ENCODE measurements around the gene UNKL. TPM values are rescaled to one million over a fixed set of nuclear protein-coding genes. Genes with fewer than 3 reads are reported as not detected.
A peak's percentile ranks its signal among the peaks of the same experiment; 100 is the strongest.

UNKL gene
- total and polyA plus RNA-seq, 7 experiments from 2014 or later: 4.0 to 152 (median 95.3) TPM

DNA sequence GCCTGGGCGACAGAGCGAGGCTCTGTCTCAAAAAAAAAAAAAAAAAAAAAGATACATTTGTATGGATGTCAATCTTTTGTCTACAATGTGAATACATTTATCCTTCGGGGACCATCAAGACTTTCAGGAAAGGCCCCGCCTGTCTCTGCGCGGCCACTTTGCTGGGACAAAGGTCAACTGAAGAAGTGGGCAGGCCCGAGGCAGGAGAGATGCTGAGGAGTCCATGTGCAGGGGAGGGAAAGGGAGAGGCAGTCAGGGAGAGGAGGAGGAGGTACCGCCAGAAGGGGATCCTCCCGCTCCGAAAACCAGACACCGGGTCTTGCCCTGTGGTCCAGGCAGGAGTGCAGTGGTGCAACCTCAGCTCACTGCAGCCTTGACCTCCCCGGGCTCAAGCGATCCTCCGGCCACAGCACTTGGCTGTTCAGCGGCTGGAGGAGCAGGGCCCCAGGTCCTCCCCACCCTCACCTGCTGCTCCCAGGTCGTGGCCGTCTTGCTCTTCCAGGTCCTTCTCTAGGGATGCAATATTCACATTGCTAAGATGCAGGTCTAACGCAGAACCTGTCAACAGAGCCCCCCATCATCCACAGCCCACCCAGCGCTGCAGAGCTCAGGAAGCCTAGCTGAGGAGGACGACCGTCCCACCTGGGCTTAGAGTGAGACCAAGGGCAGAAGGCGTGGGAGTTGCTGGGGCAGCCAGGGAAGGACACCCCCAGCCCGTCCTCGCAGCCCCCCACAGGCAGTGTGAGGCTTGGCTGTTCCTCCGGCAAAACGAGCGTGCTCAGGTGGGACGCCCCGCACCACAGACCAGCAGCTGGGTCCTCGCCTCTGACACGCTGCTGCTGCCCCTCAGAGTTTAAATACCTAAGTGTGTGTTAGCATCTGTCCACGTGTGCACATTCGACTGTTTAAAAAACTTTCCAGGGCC lies 43.2 kb downstream of the UNKL start:
- Histone ChIP-seq H3K36me3 (ENCODE audit: control insufficient read depth in 2 of 3, insufficient read depth in 3 of 3, low read length in 3 of 3) (peaks cover 0 to 64% (median 0%) of the 10 kb centered on the region in 3 experiments), H3K4me3 (ENCODE audit: low read length) (no peak overlapping the region), H3K27ac (ENCODE audit: low read depth, low read length) (no peak overlapping the region), H3K27me3 (ENCODE audit: control insufficient read depth in 2 of 2, insufficient read depth in 2 of 2, low read length in 2 of 2) (no peaks in the 10 kb centered on the region), H3K4me1 (ENCODE audit: control insufficient read depth in 2 of 2, insufficient read depth in 2 of 2, low read length in 2 of 2) (no peaks in the 10 kb centered on the region), H3K9me3 (ENCODE audit: control insufficient read depth in 2 of 3, low read length in 3 of 3) (no peaks in the 10 kb centered on the region)
- ATAC-seq: no peak
- no peaks in the 10 kb centered on the region for H3K9me3 Mint-ChIP-seq
- H3K4me3 Mint-ChIP-seq: no peak overlapping the region
- peaks cover 0 to 2% (median 0%) of the 10 kb centered on the region in 5 donors for H3K36me3 Mint-ChIP-seq
- DNase-seq: no peak
- H3K27me3 Mint-ChIP-seq: no peaks in the 10 kb centered on the region
- H3K4me1 Mint-ChIP-seq: no peaks in the 10 kb centered on the region
- intact Hi-C loops (cut with micrococcal nuclease): no loop called here
- ChIA-PET CTCF (no interaction called here), POLR2A (interaction anchor here (0.7 kb wide), 2 partner anchors 18 to 125 kb away, joined by 3 read pairs; no protein-coding TSS in a partner anchor)
- no peak overlapping the region for H3K27ac Mint-ChIP-seq

DNA sequence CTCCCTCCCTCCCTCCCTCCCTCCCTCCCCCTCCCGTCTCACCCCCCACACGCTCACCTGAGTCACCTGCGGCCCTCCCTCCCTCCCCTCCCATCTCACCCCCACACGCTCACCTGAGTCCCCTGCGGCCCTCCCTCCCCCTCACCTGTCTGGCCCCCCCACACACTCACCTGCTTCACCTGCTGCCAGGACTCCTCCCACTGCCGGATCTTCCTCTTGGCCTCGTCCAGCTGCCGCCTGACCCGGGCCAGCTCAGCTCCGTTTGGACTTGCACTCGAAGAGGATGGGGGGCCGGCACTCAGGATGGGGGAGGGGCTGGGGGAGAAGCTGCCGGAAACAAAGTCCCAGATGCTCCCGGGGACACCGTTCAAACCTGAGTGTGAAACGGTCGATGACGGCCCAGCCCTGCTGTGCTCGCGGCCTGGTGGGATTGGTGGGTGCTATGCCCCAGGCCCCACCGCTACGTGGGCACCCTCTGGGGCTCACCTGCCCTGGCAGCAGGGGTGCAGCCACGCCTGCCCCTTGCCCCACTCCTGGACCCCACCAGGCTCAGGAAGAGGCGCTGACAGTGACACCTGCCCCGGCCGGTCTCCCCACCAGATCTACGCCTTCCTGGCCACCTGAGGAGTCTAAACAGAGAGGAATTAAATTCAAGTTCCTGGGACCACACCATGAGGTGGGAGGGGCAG lies 46.9 kb downstream of the UNKL start:
- ATAC-seq: no peak
- intact Hi-C loops (cut with micrococcal nuclease): no loop called here
- Mint-ChIP-seq H3K27ac (no peak overlapping the region), H3K36me3 (peaks cover 2 to 7% (median 4%) of the 10 kb centered on the region in 5 donors), H3K9me3 (no peaks in the 10 kb centered on the region), H3K27me3 (no peaks in the 10 kb centered on the region), H3K4me1 (peaks cover 0 to 6% (median 0%) of the 10 kb centered on the region in 7 donors), H3K4me3 (no peak overlapping the region)
- H3K4me1 ChIP-seq (ENCODE audit: control insufficient read depth in 2 of 2, insufficient read depth in 2 of 2, low read length in 2 of 2): no peaks in the 10 kb centered on the region
- ChIA-PET CTCF (no interaction called here), POLR2A (no interaction called here)
- H3K9me3 ChIP-seq (ENCODE audit: control insufficient read depth in 2 of 3, low read length in 3 of 3): no peaks in the 10 kb centered on the region
- DNase-seq: no peak
- no peak overlapping the region for H3K27ac ChIP-seq (ENCODE audit: low read depth, low read length)
- peaks cover 3 to 77% (median 5%) of the 10 kb centered on the region in 3 experiments for H3K36me3 ChIP-seq (ENCODE audit: control insufficient read depth in 2 of 3, insufficient read depth in 3 of 3, low read length in 3 of 3)
- H3K4me3 ChIP-seq (ENCODE audit: low read length): no peak overlapping the region
- H3K27me3 ChIP-seq (ENCODE audit: control insufficient read depth in 2 of 2, insufficient read depth in 2 of 2, low read length in 2 of 2): no peaks in the 10 kb centered on the region

DNA sequence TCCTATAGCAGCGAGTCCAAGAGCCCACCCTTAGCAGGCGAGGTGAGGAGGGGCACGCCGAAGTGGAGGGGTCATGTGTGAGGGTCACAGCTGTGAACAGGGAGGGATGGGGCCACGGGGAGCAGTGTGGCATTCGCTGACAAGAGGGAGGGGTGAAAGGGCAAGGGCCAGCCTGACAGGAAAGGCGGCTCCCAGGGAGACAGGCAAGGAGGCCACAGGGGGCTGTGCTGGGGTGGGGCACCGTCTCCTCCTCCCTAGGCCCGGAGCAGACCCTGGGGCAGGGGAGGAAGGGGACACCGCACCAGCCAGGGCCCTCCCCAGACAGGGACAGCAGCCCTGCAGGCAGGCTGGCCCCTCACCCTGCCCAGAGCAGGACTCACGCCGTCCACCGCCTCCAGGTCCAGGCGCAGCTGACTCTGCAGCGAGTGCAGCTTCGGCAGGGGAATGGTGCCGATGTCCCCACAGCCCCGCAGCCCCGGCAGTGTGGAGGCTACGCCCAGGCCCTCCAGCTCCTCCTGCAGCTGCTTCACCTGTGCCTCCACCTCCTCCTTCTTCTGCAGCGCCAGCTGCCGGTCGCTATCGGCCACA lies 47.7 kb downstream of the UNKL start:
- Histone ChIP-seq H3K36me3 (ENCODE audit: control insufficient read depth in 2 of 3, insufficient read depth in 3 of 3, low read length in 3 of 3) (peaks cover 4 to 79% (median 5%) of the 10 kb centered on the region in 3 experiments), H3K9me3 (ENCODE audit: control insufficient read depth in 2 of 3, low read length in 3 of 3) (no peaks in the 10 kb centered on the region), H3K4me1 (ENCODE audit: control insufficient read depth in 2 of 2, insufficient read depth in 2 of 2, low read length in 2 of 2) (no peaks in the 10 kb centered on the region), H3K4me3 (ENCODE audit: low read length) (no peak overlapping the region), H3K27ac (ENCODE audit: low read depth, low read length) (no peak overlapping the region), H3K27me3 (ENCODE audit: control insufficient read depth in 2 of 2, insufficient read depth in 2 of 2, low read length in 2 of 2) (no peaks in the 10 kb centered on the region)
- H3K27me3 Mint-ChIP-seq: no peaks in the 10 kb centered on the region
- CTCF ChIA-PET: no interaction called here
- H3K27ac Mint-ChIP-seq: peak overlapping the region in 1 of 9 donors; percentile 62
- peaks cover 2 to 7% (median 4%) of the 10 kb centered on the region in 5 donors for H3K36me3 Mint-ChIP-seq
- DNase-seq (no peak), ATAC-seq (no peak)
- peaks cover 0 to 6% (median 0%) of the 10 kb centered on the region in 7 donors for H3K4me1 Mint-ChIP-seq
- H3K9me3 Mint-ChIP-seq: no peaks in the 10 kb centered on the region
- POLR2A ChIA-PET: no interaction called here
- intact Hi-C loops (cut with micrococcal nuclease): no loop called here
- no peak overlapping the region for H3K4me3 Mint-ChIP-seq

GRCh38 chr16:1366060-1366711 lies 48.3 kb downstream of the UNKL start:
- Histone ChIP-seq H3K36me3 (ENCODE audit: control insufficient read depth in 2 of 3, insufficient read depth in 3 of 3, low read length in 3 of 3) (peaks cover 4 to 80% (median 5%) of the 10 kb centered on the region in 3 experiments), H3K27me3 (ENCODE audit: control insufficient read depth in 2 of 2, insufficient read depth in 2 of 2, low read length in 2 of 2) (no peaks in the 10 kb centered on the region), H3K4me1 (ENCODE audit: control insufficient read depth in 2 of 2, insufficient read depth in 2 of 2, low read length in 2 of 2) (no peaks in the 10 kb centered on the region), H3K27ac (ENCODE audit: low read depth, low read length) (no peak overlapping the region), H3K4me3 (ENCODE audit: low read length) (no peak overlapping the region), H3K9me3 (ENCODE audit: control insufficient read depth in 2 of 3, low read length in 3 of 3) (no peaks in the 10 kb centered on the region)
- DNase-seq (no peak), ATAC-seq (no peak)
- intact Hi-C loops (cut with micrococcal nuclease): no loop called here
- Mint-ChIP-seq H3K4me3 (no peak overlapping the region), H3K9me3 (no peaks in the 10 kb centered on the region), H3K4me1 (peaks cover 0 to 6% (median 0%) of the 10 kb centered on the region in 7 donors), H3K27ac (no peak overlapping the region), H3K36me3 (peaks cover 2 to 7% (median 4%) of the 10 kb centered on the region in 5 donors), H3K27me3 (no peaks in the 10 kb centered on the region)
- POLR2A ChIA-PET: interaction anchor here (0.6 to 0.9 kb wide), 2 partner anchors 18 to 54 kb away, joined by 3 read pairs; no protein-coding TSS in a partner anchor
- CTCF ChIA-PET: interaction anchor here (2.4 kb wide), 1 partner anchor 12 kb away, joined by 8 read pairs; no protein-coding TSS in a partner anchor

DNA sequence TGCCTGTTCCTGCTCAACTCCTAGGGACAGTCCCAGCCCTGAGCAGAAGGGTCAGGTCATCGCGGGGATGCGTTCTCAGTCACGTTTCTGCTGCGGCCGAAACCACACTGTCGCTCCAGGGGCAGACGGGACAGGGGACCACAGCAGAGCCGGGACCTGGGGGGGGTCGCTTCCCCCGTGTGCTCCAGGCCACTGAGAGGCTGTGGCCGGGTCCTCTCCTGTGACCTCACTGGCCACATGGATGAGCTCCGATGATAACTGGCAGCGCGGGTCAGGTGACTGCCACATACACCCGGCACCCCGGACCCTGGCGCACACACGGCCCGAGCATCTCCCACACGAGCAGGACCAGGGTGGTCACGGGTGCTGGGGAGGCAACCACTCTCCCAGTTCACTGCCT lies 50.0 kb downstream of the UNKL start:
- ChIA-PET POLR2A (interaction anchor here (1.1 kb wide), 1 partner anchor 14 kb away, joined by 5 read pairs; no protein-coding TSS in a partner anchor), CTCF (interaction anchor here (1.2 to 2.4 kb wide), 2 partner anchors 11 to 48 kb away, joined by 3 to 8 read pairs; no protein-coding TSS in a partner anchor)
- no peak overlapping the region for H3K4me3 ChIP-seq (ENCODE audit: low read length)
- DNase-seq (no peak), ATAC-seq (no peak)
- no peaks in the 10 kb centered on the region for H3K27me3 ChIP-seq (ENCODE audit: control insufficient read depth in 2 of 2, insufficient read depth in 2 of 2, low read length in 2 of 2)
- Mint-ChIP-seq H3K4me3 (no peak overlapping the region), H3K36me3 (peaks cover 2 to 7% (median 4%) of the 10 kb centered on the region in 5 donors), H3K27me3 (no peaks in the 10 kb centered on the region), H3K27ac (no peak overlapping the region), H3K4me1 (peaks cover 0 to 6% (median 0%) of the 10 kb centered on the region in 7 donors), H3K9me3 (no peaks in the 10 kb centered on the region)
- H3K4me1 ChIP-seq (ENCODE audit: control insufficient read depth in 2 of 2, insufficient read depth in 2 of 2, low read length in 2 of 2): no peaks in the 10 kb centered on the region
- intact Hi-C loops (cut with micrococcal nuclease): loop anchor here (5.0 kb wide), 2 partner anchors 43 to 173 kb away; no protein-coding TSS in a partner anchor
- H3K27ac ChIP-seq (ENCODE audit: low read depth, low read length): no peak overlapping the region
- H3K9me3 ChIP-seq (ENCODE audit: control insufficient read depth in 2 of 3, low read length in 3 of 3): no peaks in the 10 kb centered on the region
- peaks cover 4 to 79% (median 5%) of the 10 kb centered on the region in 3 experiments for H3K36me3 ChIP-seq (ENCODE audit: control insufficient read depth in 2 of 3, insufficient read depth in 3 of 3, low read length in 3 of 3)

Measured in naive thymus-derived CD4-positive, alpha-beta T cell (primary cell).